ENCODE data around the gene SLC25A11. TPM values are rescaled to one million over a fixed set of nuclear protein-coding genes. Genes with fewer than 3 reads are reported as not detected.

The SLC25A11 gene
- total RNA-seq, result 43.7 and 45.5 TPM in 2 replicates

GRCh38 chr17:4939796-4940554, at the start of gene SLC25A11, which contains the start of gene RNF167:
Gene SLC25A11, minus strand, starts transcription at chr17:4940046. Its CDS starts 136 bp downstream, at chr17:4939910.
Gene RNF167, plus strand, starts transcription at chr17:4940268. Its CDS starts 642 bp downstream, at chr17:4940910.

GRCh38 chr17:4986951-4987766, 47.3 kb upstream of the SLC25A11 start, which contains the start of gene CAMTA2:
Gene CAMTA2, minus strand, starts transcription at chr17:4987675. Its CDS starts 1,453 bp downstream, at chr17:4986222.

GRCh38 chr17:4967539-4968485, 28.0 kb upstream of the SLC25A11 start, which contains the start of gene SPAG7:
Gene SPAG7, minus strand, starts transcription at chr17:4967817. Its CDS starts 13 bp downstream, at chr17:4967804.

GRCh38 chr17:4950746-4951204, 10.9 kb upstream of the SLC25A11 start, which contains the start of gene ENO3:
Gene ENO3, plus strand, starts transcription at chr17:4951119. Its CDS starts 711 bp downstream, at chr17:4951830.

GRCh38 chr17:4948166-4948930, 8.5 kb upstream of the SLC25A11 start, which contains the start of gene PFN1:
Gene PFN1, minus strand, starts transcription at chr17:4948530. Its CDS starts 136 bp downstream, at chr17:4948394.

GRCh38 chr17:4931963-4932362, 7.9 kb downstream of the SLC25A11 start, which contains the start of gene GP1BA:
Gene GP1BA, plus strand, starts transcription at chr17:4932277. Its CDS starts 328 bp downstream, at chr17:4932605.

GRCh38 chr17:4903051-4903818, 36.6 kb downstream of the SLC25A11 start, which contains the start of gene CHRNE:
Gene CHRNE, minus strand, starts transcription at chr17:4903098. Its CDS starts 35 bp downstream, at chr17:4903063.

GRCh38 chr17:4899341-4900230, 40.3 kb downstream of the SLC25A11 start, which contains the start of gene C17orf107:
Gene C17orf107, plus strand, starts transcription at chr17:4899536. Its CDS starts 227 bp downstream, at chr17:4899763.

Small RNA genes lying within 50 kb of the gene (small RNA-seq; reads per million reads assigned to genes)
- gene MIR6864, result not detected
- gene MIR6865, result not detected

Other genes starting within 250 kb of the SLC25A11 start
- 23.3 and 40.8 TPM in 2 replicates for gene PELP1, start 235.9 kb downstream of the SLC25A11 start, total RNA-seq
- 18.4 and 20.7 TPM in 2 replicates for gene ARRB2, start 229.4 kb downstream of the SLC25A11 start, total RNA-seq
- gene MED11, start 208.6 kb downstream of the SLC25A11 start, total RNA-seq, result 12.0 and 14.9 TPM in 2 replicates
- 0.27 TPM in 1 of 2 replicates, not detected in the other for gene ZMYND15, start 200.2 kb downstream of the SLC25A11 start, total RNA-seq
- gene CXCL16, start 200.1 kb downstream of the SLC25A11 start, total RNA-seq, result 2.8 and 5.6 TPM in 2 replicates
- gene TM4SF5, start 168.2 kb downstream of the SLC25A11 start, total RNA-seq, result not detected in 2 replicates
- 0.57 and 0.93 TPM in 2 replicates for gene VMO1, start 153.7 kb downstream of the SLC25A11 start, total RNA-seq
- gene GLTPD2, start 151.1 kb downstream of the SLC25A11 start, total RNA-seq, result not detected in 2 replicates
- 140 and 154 TPM in 2 replicates for gene PSMB6, start 143.9 kb downstream of the SLC25A11 start, total RNA-seq
- gene PLD2, start 132.9 kb downstream of the SLC25A11 start, total RNA-seq, result 27.9 and 28.6 TPM in 2 replicates
- 41.5 and 49.9 TPM in 2 replicates for gene MINK1, start 106.7 kb downstream of the SLC25A11 start, total RNA-seq
- 0.50 and 0.80 TPM in 2 replicates for gene C17orf107, start 40.5 kb downstream of the SLC25A11 start, total RNA-seq
- 0.13 and 0.43 TPM in 2 replicates for gene CHRNE, start 36.9 kb downstream of the SLC25A11 start, total RNA-seq
- not detected in 2 replicates for gene GP1BA, start 7.8 kb downstream of the SLC25A11 start, total RNA-seq
- 25.3 and 26.6 TPM in 2 replicates for gene RNF167, start 222 bp upstream of the SLC25A11 start, total RNA-seq
- gene PFN1, start 8.5 kb upstream of the SLC25A11 start, total RNA-seq, result 587 and 743 TPM in 2 replicates
- gene ENO3, start 11.1 kb upstream of the SLC25A11 start, total RNA-seq, result 1.6 and 2.4 TPM in 2 replicates
- gene SPAG7, start 27.8 kb upstream of the SLC25A11 start, total RNA-seq, result 33.9 and 43.0 TPM in 2 replicates
- gene CAMTA2, start 47.6 kb upstream of the SLC25A11 start, total RNA-seq, result 14.4 and 18.5 TPM in 2 replicates
- gene INCA1, start 57.5 kb upstream of the SLC25A11 start, total RNA-seq, result 0.22 and 0.27 TPM in 2 replicates
- gene KIF1C, start 57.9 kb upstream of the SLC25A11 start, total RNA-seq, result 86.4 and 132 TPM in 2 replicates
- 0.07 TPM in 1 of 2 replicates, not detected in the other for gene SLC52A1, start 95.4 kb upstream of the SLC25A11 start, total RNA-seq
- 1.7 and 2.4 TPM in 2 replicates for gene ZFP3, start 138.4 kb upstream of the SLC25A11 start, total RNA-seq
- gene ZNF232, start 171.8 kb upstream of the SLC25A11 start, total RNA-seq, result 6.7 and 7.7 TPM in 2 replicates
- gene USP6, start 176.0 kb upstream of the SLC25A11 start, total RNA-seq, result under 0.01 TPM in 1 of 2 replicates, not detected in the other